AG09319 (cell line): ENCODE measurements around the gene RCHY1.
"Not testable (repeated sequence)": the region's sequence is repeated elsewhere in the genome, so short reads cannot be mapped to it uniquely, and the experiment has no call there.

Experiments used
- DNase-seq: peaks from one replicate; pipeline ENCODE4 v3.0.0-alpha.2; 2010; ENCODE audit warnings: low read depth; ENCODE audit errors: extremely low read depth
- TF ChIP-seq, protein P1 (sequence below): IDR thresholded peaks from 2 replicates; pipeline ENCODE4 v1.5.1; 2011; ENCODE audit warnings: low read depth, mild to moderate bottlenecking, inconsistent platforms, low read length, moderate library complexity

The RCHY1 gene

DNA sequence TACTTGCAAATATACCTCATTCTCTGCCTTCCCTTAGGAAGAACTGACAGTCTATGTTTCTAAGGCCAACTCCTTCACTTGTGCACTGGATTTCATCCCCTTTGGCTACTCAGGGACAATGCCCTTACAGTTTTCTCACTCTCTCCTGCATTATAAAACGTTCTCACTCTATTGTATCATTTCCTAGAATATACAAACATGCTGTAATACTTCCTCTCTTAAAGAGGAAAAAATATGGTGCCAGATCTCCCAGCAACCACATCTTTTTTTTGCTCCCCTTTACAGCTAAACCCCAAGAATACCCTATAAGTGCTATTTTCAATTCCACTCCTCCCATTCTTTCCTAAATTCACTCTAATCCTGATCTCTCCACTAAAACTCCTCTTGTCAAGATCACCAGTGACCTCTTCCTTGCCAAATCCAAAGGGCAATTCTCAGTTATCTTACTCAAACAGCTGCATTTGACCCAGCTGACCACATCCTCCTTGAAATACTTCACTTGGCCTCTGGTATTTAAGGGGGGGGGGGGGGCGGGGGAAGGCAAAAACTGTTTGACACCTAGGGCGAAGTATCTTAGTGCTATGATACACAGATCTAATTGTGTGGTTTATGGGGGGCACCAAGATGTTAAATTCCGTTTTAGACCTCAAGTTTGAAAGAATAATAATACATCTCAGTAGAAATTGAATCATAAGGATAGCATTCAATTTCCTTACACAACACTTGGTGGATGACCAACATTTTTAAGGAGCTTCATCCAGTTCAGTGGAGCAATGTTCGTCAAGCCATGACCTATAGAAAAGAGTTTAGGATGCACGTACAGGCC lies 1.6 kb downstream of the RCHY1 start:
- TF ChIP-seq, protein P1, sequence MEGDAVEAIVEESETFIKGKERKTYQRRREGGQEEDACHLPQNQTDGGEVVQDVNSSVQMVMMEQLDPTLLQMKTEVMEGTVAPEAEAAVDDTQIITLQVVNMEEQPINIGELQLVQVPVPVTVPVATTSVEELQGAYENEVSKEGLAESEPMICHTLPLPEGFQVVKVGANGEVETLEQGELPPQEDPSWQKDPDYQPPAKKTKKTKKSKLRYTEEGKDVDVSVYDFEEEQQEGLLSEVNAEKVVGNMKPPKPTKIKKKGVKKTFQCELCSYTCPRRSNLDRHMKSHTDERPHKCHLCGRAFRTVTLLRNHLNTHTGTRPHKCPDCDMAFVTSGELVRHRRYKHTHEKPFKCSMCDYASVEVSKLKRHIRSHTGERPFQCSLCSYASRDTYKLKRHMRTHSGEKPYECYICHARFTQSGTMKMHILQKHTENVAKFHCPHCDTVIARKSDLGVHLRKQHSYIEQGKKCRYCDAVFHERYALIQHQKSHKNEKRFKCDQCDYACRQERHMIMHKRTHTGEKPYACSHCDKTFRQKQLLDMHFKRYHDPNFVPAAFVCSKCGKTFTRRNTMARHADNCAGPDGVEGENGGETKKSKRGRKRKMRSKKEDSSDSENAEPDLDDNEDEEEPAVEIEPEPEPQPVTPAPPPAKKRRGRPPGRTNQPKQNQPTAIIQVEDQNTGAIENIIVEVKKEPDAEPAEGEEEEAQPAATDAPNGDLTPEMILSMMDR, result no peak
- no peak for DNase-seq

DNA sequence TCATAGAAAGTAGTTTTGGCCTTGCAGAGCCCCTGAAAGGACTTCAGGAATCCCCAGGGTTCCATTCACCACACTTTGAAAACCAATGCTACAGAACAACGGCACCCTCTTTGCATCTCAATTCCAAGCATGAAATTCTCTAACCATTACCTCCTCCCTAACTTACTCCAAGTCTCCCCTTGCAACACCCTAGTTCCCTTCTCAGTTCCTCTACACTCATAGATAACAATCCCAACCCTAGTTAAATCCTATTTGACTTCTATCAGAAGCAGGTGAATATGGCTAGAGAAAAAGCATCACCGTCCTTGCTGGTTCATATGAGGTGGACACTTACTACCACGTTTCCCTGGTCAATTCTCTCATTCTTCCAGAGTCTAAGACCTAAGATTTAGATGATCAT lies 2.4 kb downstream of the RCHY1 start:
- DNase-seq, result no peak
- TF ChIP-seq, protein P1, result no peak

DNA sequence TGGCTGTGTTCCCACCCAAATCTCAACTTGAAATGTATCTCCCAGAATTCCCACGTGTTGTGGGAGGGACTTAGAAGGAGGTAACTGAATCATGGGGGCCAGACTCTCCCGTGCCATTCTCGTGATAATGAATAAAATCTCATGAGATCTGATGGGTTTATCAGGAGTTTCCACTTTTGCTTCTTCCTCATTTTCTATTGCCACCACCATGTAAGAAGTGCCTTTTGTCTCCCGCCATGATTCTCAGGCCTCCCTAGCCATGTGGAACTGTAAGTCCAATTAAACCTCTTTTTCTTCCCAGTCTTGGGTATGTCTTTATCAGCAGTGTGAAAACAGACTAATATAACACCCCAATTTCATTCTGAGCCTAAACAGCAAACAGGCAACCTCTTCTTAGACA lies 4.6 kb downstream of the RCHY1 start:
- DNase-seq, result not testable (repeated sequence)

DNA sequence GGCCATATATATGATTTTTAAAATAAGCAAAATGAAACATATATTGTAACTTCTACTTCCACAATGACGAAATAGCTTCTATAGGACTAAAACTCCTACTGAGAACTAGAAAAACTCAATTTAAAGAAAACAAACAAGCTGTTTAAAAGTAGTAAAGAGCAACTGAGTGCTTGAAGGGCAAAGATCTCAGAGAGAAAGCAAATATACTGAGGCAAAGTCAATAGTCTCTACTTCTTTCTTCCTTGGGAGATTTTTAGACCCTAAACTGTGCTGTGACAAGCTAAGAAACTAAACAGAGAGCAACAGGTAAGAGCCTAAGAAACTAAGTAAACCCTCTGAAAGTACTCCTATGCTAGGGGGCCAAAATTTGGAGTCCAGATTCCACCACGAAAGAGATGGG lies 8.6 kb downstream of the RCHY1 start:
- DNase-seq, result no peak
- TF ChIP-seq, protein P1, result no peak

DNA sequence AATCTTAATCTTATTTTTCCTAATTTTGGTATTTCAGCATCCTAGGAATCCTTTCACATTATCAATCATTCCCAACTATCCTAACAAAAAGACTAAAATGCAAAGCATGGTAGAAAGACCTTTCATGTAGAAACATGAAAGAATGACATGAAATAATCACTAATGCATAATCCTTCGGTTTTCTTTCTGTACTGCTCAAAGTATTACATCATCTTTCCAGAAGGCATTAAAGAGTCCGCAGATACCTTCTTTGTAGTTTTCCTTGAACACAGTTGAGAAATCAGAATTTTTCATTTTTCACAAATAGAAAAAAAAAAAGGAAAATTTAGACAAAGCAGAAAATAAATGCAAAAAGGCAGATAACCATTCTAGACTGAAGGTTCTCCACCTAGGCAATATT lies 11.5 kb downstream of the RCHY1 start:
- TF ChIP-seq, protein P1, result no peak
- no peak for DNase-seq

DNA sequence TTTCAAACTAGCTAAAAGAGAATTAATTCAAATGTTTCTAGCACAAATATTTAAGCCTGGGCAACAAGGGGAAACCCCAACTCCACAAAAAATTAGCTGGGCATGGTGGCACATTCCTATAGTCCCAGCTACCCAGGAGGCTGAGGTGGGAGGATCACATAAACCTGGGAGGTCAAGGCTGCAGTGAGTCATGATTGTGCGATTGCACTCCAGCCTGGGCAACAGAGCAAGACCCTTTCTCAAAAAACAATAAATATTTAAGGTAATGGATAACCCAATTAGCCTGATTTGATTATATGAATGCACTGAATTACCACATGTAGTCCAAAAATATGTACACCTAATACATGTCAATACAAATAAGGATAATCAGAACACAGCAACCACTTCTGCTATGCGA lies 14.3 kb downstream of the RCHY1 start:
- no peak for DNase-seq
- TF ChIP-seq, protein P1, result no peak

DNA sequence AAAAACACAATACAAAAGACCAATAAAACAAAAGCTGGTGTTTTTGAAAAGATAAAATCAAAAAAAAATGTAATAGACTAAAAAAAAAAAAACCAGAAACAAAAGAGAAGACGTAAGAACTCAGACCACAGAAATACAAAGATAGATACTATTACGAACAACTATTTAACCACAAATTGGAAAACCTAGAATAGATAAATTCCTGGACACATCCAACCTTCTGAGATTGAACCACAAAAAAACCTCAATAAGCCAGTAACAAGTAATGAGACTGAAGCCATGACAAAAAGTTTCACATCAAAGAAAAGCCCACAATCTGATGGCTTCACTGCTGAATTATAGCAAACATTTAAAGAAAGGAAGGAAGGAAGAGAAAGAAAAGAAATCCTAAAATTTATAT lies 16.2 kb downstream of the RCHY1 start:
- TF ChIP-seq, protein P1, result no peak
- no peak for DNase-seq

DNA sequence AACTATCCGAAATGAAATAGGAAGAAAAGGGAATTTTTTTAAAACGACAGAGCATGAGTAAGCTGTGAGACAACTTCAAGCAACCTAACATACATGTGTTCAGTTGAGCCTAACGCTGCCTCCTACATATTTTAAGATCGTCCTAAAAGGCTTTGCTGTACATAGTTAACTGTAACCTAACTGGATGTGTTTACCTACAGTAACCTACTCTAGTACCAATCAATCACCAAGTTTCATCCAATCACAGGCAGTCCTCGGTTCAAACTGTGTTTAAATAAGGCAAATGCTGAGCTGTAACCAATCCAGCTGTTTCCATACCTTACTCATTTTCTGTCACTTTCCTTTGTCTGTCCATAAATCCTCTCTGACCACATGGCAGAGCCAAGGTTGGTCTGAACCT lies 17.1 kb downstream of the RCHY1 start:
- no peak for DNase-seq
- TF ChIP-seq, protein P1, result no peak
